Esophagus squamous epithelium (tissue), 5 donors: Measurements from ENCODE around the gene CORO2A. TPM values are rescaled to one million over a fixed set of nuclear protein-coding genes. Genes with fewer than 3 reads are reported as not detected.
"Not testable (repeated sequence)": the region's sequence is repeated elsewhere in the genome, so short reads cannot be mapped to it uniquely, and the experiment has no call there.

Source experiments
- DNase-seq: peaks from one replicate; lab custom pipeline; 2025; lab: John Stamatoyannopoulos, UW
- H3K27ac ChIP-seq, 4 donors: fragments of 200-600 bp; sonication (generic); one replicate each; pipeline ENCODE4 v1.5.1; 2016 to 2019; ENCODE audit warnings: mild to moderate bottlenecking in 1 of 4
- H3K27me3 ChIP-seq, 4 donors: fragments of 200-600 bp; sonication (generic); 1 replicate in 3 of 4; 2 replicates in 1 of 4; pipeline versions ENCODE4 v1.5.1 to v1.6.0; 2017 to 2021; ENCODE audit warnings: antibody characterized with exemption in 1 of 4
- H3K36me3 ChIP-seq, 3 donors: fragments of 200-600 bp; sonication (generic); one replicate each; pipeline ENCODE4 v1.5.1; 2016 to 2019
- H3K4me1 ChIP-seq, 3 donors: fragments of 200-600 bp; sonication (generic); one replicate each; pipeline ENCODE4 v1.5.1; 2017 to 2019
- H3K4me3 ChIP-seq, 4 donors: fragments of 200-600 bp; sonication (generic); 1 replicate in 3 of 4; 2 replicates in 1 of 4; pipeline ENCODE4 v1.5.1; 2016 to 2019; ENCODE audit warnings: mild to moderate bottlenecking in 2 of 4, moderate library complexity in 1 of 4
- H3K9me3 ChIP-seq, 3 donors: fragments of 200-600 bp; sonication (generic); one replicate each; pipeline ENCODE4 v1.5.1; 2016 to 2019
- CTCF ChIP-seq, 6 experiments: fragments of 450-650 bp in 4 of 6; fragments of 200-600 bp in 2 of 6; sonication (generic) in 2 of 6; IDR thresholded peaks; one replicate each; pipeline ENCODE4 v1.5.1; 2016 to 2019; ENCODE audit warnings: antibody characterized with exemption in 6 of 6, mild to moderate bottlenecking in 4 of 6, moderate library complexity in 4 of 6
- POLR2A ChIP-seq, 4 donors: fragments of 450-650 bp; IDR thresholded peaks; one replicate each; pipeline ENCODE4 v1.6.1; 2017; ENCODE audit warnings: antibody characterized with exemption in 4 of 4, mild to moderate bottlenecking in 4 of 4, moderate library complexity in 3 of 4
- WGBS, 2 donors: methylation state at CpG; one replicate each; pipeline ENCODE4 v1.1.5; 2018; 5-methylcytosine and 5-hydroxymethylcytosine counted together
- intact Hi-C: fragments of 100-400 bp; cut with DNase I; formaldehyde crosslinking; loops from one replicate; pipeline ENCODE4 v1.15.0; 2022
- total RNA-seq, 4 donors: library from RNA; depleted of rRNA; stranded (reverse); fragments of >200 nt; gene quantifications; one replicate each; pipeline ENCODE4 v1.1.0, GENCODE V29; 2016
- donor health status: DM: yes; HTN: yes; CAD: no.

Gene CORO2A
- total RNA-seq, 4 donors from 2014 or later: 15.6 to 27.6 (median 26.1) TPM

DNA sequence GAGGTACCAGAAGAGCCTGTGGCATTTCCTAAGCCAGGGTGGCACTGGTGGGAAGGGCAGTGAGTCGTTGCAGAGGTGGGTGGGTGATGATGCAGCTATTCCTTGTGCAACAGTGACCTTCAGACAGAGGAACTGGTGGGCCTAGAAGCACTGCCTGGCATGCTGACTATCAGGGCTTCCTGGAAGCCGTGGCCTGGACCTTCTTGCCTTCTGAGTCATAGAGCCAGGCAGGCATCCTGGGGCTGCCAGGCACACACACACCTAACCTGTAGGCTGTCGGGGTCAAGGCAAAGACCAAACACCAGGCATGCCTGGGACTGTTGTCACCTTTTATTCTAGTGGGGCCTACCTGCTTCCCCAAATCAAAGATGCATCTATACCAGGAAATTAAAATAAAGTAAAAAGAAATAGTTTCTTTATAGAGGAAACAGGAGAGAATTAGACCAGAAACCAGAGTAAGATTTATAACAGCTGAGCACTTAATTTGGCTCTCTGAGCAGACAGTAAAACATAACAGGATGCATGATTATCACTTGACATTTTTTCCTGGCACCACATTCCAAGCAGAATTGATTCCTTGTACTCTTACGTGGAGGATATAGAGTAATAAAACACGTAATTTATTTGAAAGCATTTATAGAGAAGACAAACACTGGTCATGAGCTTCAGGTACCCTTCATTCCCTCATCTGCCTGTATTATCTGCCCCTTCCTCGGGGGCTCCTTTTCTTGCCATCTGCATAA is 110.8 kb downstream of the CORO2A start:
- Histone ChIP-seq H3K4me1 (peaks cover 10 to 59% (median 21%) of the 10 kb centered on the region in 3 donors), H3K9me3 (no peaks in the 10 kb centered on the region), H3K36me3 (peaks cover 5 to 91% (median 16%) of the 10 kb centered on the region in 3 donors), H3K4me3 (no peak overlapping the region), H3K27me3 (no peaks in the 10 kb centered on the region), H3K27ac (peak overlapping the region; percentile 36 to 66 (median 62))
- TF ChIP-seq CTCF (IDR thresholded peaks at IDR 0.05) (no peak), POLR2A (IDR thresholded peaks at IDR 0.05) (no peak)
- intact Hi-C loops: loop anchor here (10.0 kb wide), 1 partner anchor 113 kb away; the partner anchor contains the start of gene CORO2A
- whole genome bisulfite sequencing, 2 donors: 45 to 46% methylated on average over 5 to 6 of the region's 6 CpGs
- no peak for DNase-seq

- no peak for TF ChIP-seq CTCF (IDR thresholded peaks at IDR 0.05)
- no peak for TF ChIP-seq POLR2A (IDR thresholded peaks at IDR 0.05)
- DNase-seq: no peak
- peak overlapping the region; percentile 36 to 66 (median 62) for H3K27ac ChIP-seq
- H3K4me1 ChIP-seq: peaks cover 15 to 59% (median 26%) of the 10 kb centered on the region in 3 donors
- intact Hi-C loops: loop anchor here (10.0 kb wide), 1 partner anchor 114 kb away; the partner anchor contains the start of gene CORO2A
- H3K36me3 ChIP-seq: peaks cover 5 to 83% (median 16%) of the 10 kb centered on the region in 3 donors
- 88 to 94% methylated on average over 2 to 3 of the region's 12 CpGs for WGBS, 2 donors
- H3K4me3 ChIP-seq: no peak overlapping the region
- H3K27me3 ChIP-seq: no peaks in the 10 kb centered on the region
- no peaks in the 10 kb centered on the region for H3K9me3 ChIP-seq
Observed at GRCh38 chr9:98080780-98081179, 111.7 kb downstream of the CORO2A start.

GRCh38 chr9:98080326-98080725 is 112.1 kb downstream of the CORO2A start:
- intact Hi-C loops: loop anchor here (10.0 kb wide), 1 partner anchor 114 kb away; the partner anchor contains the start of gene CORO2A
- 96% methylated on average over 1 of the region's 1 CpG for WGBS, 2 donors
- no peak for DNase-seq
- Histone ChIP-seq H3K36me3 (peaks cover 5 to 81% (median 16%) of the 10 kb centered on the region in 3 donors), H3K4me3 (no peak overlapping the region), H3K9me3 (no peaks in the 10 kb centered on the region), H3K27me3 (no peaks in the 10 kb centered on the region), H3K27ac (peak overlapping the region in 3 of 4 donors; percentile 36 to 66 (median 62)), H3K4me1 (peaks cover 15 to 61% (median 27%) of the 10 kb centered on the region in 3 donors)
- TF ChIP-seq CTCF (IDR thresholded peaks at IDR 0.05): no peak
- no peak for TF ChIP-seq POLR2A (IDR thresholded peaks at IDR 0.05)

DNA sequence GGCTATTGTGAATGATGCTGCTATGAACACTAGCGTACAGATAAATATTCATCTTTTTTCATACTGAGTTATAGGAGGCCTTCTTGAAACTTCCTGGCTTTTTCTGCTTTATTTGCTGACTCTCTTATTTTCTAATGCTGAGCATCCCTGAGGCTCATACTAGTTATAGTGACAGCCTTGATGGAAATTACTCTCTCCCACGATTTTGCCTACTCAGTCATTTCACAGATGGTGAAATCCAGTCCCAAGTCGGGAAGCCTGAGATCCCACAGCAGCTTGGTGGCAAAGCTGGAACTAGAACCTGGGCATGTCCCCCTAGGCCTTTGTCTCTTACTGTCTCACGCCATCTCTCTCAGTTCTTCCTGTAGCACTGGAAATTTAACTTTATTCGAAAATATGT is 113.5 kb downstream of the CORO2A start:
- H3K27ac ChIP-seq: no peak overlapping the region
- no peaks in the 10 kb centered on the region for H3K9me3 ChIP-seq
- DNase-seq: no peak
- TF ChIP-seq POLR2A (IDR thresholded peaks at IDR 0.05): no peak
- TF ChIP-seq CTCF (IDR thresholded peaks at IDR 0.05): no peak
- no peak overlapping the region for H3K4me3 ChIP-seq
- 81 to 82% methylated on average over 5 of the region's 5 CpGs for WGBS, 2 donors
- peaks cover 5 to 67% (median 16%) of the 10 kb centered on the region in 3 donors for H3K36me3 ChIP-seq
- peaks cover 29 to 75% (median 41%) of the 10 kb centered on the region in 3 donors for H3K4me1 ChIP-seq
- intact Hi-C loops: no loop called here
- H3K27me3 ChIP-seq: no peaks in the 10 kb centered on the region

DNA sequence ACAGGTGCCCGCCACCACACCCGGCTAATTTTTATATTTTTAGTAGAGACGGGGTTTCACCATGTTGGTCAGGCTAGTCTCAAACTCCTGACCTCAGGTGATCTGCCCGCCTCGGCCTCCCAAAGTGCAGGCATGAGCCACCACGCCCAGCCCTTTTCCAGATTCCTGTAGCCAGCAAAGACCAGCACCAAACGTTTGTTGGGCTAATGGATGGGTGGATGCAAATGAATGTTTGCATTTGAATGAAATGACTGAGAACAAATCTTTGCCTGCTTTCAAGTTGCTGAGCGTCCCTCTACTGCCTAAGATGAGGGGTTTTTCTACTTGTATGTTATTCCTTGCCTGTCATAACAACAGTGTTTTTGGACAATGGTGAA is 115.9 kb downstream of the CORO2A start:
- H3K27me3 ChIP-seq, DNase-seq, H3K4me3 ChIP-seq, intact Hi-C loops, H3K9me3 ChIP-seq: not testable (repeated sequence)
- WGBS, 2 donors: 72 to 100% methylated on average over 5 to 6 of the region's 8 CpGs
- H3K27ac ChIP-seq: peak overlapping the region in 3 of 4 donors; percentile 83 to 87 (median 84)
- H3K36me3 ChIP-seq: peaks cover 5 to 43% (median 11%) of the 10 kb centered on the region in 3 donors
- peaks cover 40 to 77% (median 46%) of the 10 kb centered on the region in 3 donors for H3K4me1 ChIP-seq
